C1 segment of cervical spinal cord (tissue), 14 donors: ENCODE measurements around the gene LYPLA2.
"Not testable (repeated sequence)": the region's sequence is repeated elsewhere in the genome, so short reads cannot be mapped to it uniquely, and the experiment has no call there.

Experiments used
- DNase-seq, 14 donors: peaks; one replicate each; lab custom pipeline; 2025; lab: John Stamatoyannopoulos, UW

LYPLA2 gene

GRCh38 chr1:23825762-23826522, 35.0 kb downstream of the LYPLA2 start:
- DNase-seq: peak in 1 of 14 donors; percentile 1

GRCh38 chr1:23826590-23826989, 35.6 kb downstream of the LYPLA2 start:
- not testable (repeated sequence) for DNase-seq

DNA sequence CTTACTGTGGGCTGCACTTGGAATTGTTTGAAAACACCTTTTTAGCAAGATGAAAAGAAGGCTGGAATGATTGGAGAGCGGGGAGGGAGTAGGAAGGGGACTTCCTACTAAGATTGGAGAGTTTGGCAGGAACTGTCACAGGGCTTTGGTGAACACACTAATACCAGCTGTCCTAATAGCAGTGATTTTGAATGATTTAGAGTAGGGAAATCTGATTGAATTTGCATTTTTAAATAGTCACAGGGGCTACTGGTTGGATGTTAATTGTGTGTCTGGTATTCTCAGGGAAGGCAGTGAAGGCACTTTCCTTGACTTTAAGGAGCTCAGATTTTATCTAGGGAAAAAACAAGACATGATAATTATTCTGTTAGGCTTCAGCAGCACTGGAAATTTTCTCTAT, 36.8 kb downstream of the LYPLA2 start:
- DNase-seq: no peak

- not testable (repeated sequence) for DNase-seq
These were observed 43.2 kb downstream of the LYPLA2 start for GRCh38 chr1:23834156-23834555.

DNA sequence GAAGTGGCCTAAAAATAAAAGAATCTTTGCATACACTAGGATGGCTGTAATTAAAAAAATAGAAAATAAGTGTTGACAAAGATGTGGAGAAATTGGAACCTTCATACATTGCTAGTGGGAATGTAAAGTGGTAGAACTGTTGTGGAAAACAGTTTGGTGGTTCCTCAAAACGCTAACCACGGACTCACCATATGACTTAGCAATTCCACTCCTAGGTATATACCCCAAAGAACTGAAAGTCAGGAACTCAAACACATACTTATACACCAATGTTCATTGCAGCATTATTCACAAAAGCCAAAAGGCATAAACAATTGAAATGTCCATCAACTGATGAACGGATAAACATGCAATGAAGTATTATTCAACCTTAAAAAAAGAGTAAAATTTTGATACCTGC, 45.1 kb downstream of the LYPLA2 start:
- no peak for DNase-seq

DNA sequence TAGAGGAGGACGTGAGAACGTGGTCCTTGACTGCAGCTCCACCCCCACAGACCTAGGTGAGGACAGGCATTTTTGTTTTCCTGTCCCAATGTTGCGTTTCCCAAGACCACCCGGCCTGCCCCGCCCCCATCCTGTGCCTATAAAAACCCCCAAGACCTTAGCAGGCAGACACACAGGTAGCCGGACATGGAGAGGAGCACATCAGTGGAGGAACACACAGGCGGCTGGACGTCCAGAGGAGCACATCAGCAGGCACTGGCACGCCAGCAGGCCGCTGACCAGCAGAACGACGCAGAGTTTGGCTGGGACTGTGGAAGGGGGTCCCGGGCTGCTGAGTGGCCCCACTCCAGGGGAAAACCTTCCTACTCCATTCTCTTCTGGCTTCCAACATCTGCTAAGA, 47.0 kb downstream of the LYPLA2 start:
- DNase-seq: no peak

DNA sequence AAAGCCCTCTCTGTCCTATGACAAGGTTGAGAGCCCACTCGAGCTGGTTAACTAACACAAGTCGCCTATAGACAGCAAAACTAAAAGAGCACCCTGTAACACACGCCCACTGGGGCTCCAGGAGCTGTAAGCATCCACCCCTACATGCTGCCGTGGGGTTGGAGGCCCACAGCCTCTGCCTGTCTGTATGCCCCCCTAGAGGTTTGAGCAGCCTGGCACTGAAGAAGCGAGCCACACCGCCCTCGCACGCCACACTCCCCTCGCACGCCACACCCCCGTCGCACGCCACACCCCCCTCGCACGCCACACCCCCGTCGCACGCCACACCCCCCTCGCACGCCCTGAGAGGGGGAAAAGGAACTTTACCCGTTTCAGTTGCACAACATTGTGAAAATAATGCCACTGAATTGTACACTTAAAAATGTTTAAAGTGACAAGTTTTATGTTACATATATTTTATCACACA, 47.5 kb downstream of the LYPLA2 start:
- peak in 8 of 14 donors; percentile 1 to 23 (median 8) for DNase-seq

DNA sequence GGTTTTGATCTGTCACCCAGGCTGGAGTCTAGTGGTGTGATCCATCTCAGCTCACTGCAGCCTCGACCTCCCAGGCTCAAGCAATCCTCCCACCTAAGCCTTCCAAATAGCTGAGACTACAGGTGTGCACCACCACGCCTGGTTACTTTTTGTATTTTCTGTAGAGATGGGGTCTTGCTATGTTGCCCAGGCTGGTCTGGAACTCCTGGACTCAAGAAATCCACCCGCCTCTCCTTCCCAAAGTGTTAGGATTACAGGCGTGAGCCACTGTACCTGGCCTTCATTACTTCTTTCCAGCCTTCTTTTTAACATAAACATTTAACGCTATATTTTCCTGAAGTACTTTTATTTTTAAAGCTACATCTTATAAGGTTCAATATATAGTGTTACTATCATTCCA, 52.7 kb downstream of the LYPLA2 start:
- DNase-seq: no peak
